Measurements from ENCODE around the gene NOLC1. TPM values are rescaled to one million over a fixed set of nuclear protein-coding genes. Genes with fewer than 3 reads are reported as not detected.

The NOLC1 gene
- total RNA-seq, 1 experiment from 2014 or later = 69.9 TPM

- Histone ChIP-seq H3K4me2 (ENCODE audit: low read length) (peak overlapping the region; percentile 79), H3K4me1 (ENCODE audit: insufficient read depth, low read length) (peaks cover 20% of the 10 kb centered on the region), H4K20me1 (ENCODE audit: low read length) (peaks cover 18% of the 10 kb centered on the region), H3K9me2 (replicated peaks; ENCODE audit: low read length) (no peaks in the 10 kb centered on the region), H3K36me3 (ENCODE audit: low read depth, low read length) (peaks cover 46% of the 10 kb centered on the region; the same call in 1 of the 2 replicates), H3K27ac (ENCODE audit: low read length) (peak overlapping the region; percentile 95), H2AFZ (ENCODE audit: low read length) (no peak overlapping the region), H3K27me3 (ENCODE audit: low read length) (no peaks in the 10 kb centered on the region), H3K9ac (ENCODE audit: low read length) (peak overlapping the region; percentile 28; the same call in 1 of the 2 replicates), H3F3A (ENCODE audit: low read length, unreplicated experiment) (peaks cover 10% of the 10 kb centered on the region), H3K9me3 (ENCODE audit: low read length) (no peaks in the 10 kb centered on the region), H3K4me3 (ENCODE audit: low read length) (peak overlapping the region; percentile 50; the same call in 1 of the 2 replicates), H3K79me2 (ENCODE audit: low read length) (peaks cover 40% of the 10 kb centered on the region)
- intact Hi-C loops (cut with micrococcal nuclease) = no loop called here
- POLR2A ChIA-PET (ENCODE audit: unreplicated experiment) = no interaction called here
- TF ChIP-seq EZH2 (IDR thresholded peaks at IDR 0.05; ENCODE audit: low read length, unreplicated experiment) (no peak), EZH2phosphoT487 (IDR thresholded peaks at IDR 0.05; ENCODE audit: borderline replicate concordance, low read length) (no peak), CTCF (conservative IDR thresholded peaks at IDR 0.05; ENCODE audit: low read depth, low read length) (no peak)
- DNase-seq (peak; percentile 63), ATAC-seq (peak; percentile 30)
- CTCF ChIA-PET = interaction anchor here (0.6 kb wide), 2 partner anchors 248 to 272 kb away, joined by 3 read pairs; no protein-coding TSS in a partner anchor
- no TSS peak for BruUV-seq (replicated peaks)
Observed at GRCh38 chr10:102150970-102151773, 1.0 kb upstream of the NOLC1 start.

DNA sequence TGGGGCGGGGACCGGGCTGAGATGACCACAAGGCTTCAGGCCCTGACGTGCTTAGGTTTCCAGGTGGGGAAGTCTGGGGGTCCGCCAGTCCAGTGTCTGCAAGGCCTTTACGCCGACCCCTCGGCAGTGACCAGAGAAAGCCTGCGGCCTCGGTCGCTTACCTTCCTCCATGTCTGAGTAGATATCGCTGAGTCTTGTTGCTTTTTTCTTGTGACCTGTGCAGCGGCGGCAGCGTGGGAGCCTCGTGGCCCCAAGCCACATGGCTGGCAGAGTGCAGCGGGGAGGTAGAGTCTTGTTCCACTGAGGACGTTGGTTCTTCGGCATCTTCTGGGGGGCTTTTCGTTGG is 329 bp downstream of the NOLC1 start:
- Histone ChIP-seq H3K9me2 (replicated peaks; ENCODE audit: low read length) (no peaks in the 10 kb centered on the region), H3K9ac (ENCODE audit: low read length) (peak overlapping the region; percentile 100), H3K79me2 (ENCODE audit: low read length) (peaks cover 54% of the 10 kb centered on the region), H3K4me3 (ENCODE audit: low read length) (peak overlapping the region; percentile 99), H3K9me3 (ENCODE audit: low read length) (no peaks in the 10 kb centered on the region), H2AFZ (ENCODE audit: low read length) (0 out of 2 replicates have a peak overlapping the region, but pooled peaks have one; percentile 20), H3F3A (ENCODE audit: low read length, unreplicated experiment) (peaks cover 10% of the 10 kb centered on the region), H3K4me2 (ENCODE audit: low read length) (peak overlapping the region; percentile 76), H3K4me1 (ENCODE audit: insufficient read depth, low read length) (peaks cover 24% of the 10 kb centered on the region), H4K20me1 (ENCODE audit: low read length) (peaks cover 31% of the 10 kb centered on the region), H3K27me3 (ENCODE audit: low read length) (no peaks in the 10 kb centered on the region), H3K27ac (ENCODE audit: low read length) (peak overlapping the region; percentile 95), H3K36me3 (ENCODE audit: low read depth, low read length) (peaks cover 49% of the 10 kb centered on the region; the same call in 1 of the 2 replicates)
- ChIA-PET CTCF (no interaction called here), POLR2A (ENCODE audit: unreplicated experiment) (no interaction called here)
- ATAC-seq (peak; percentile 10), DNase-seq (peak; percentile 10)
- TF ChIP-seq CTCF (conservative IDR thresholded peaks at IDR 0.05; ENCODE audit: low read depth, low read length) (no peak), EZH2phosphoT487 (IDR thresholded peaks at IDR 0.05; ENCODE audit: borderline replicate concordance, low read length) (no peak), EZH2 (IDR thresholded peaks at IDR 0.05; ENCODE audit: low read length, unreplicated experiment) (no peak)
- intact Hi-C loops (cut with micrococcal nuclease) = loop anchor here (1.0 kb wide), 1 partner anchor 20 kb away; no protein-coding TSS in a partner anchor
- BruUV-seq (replicated peaks) = TSS peak; percentile 73

All from PC-3 (cell line).